ENCODE data around the gene DCAF16.
"Not testable (repeated sequence)": the region's sequence is repeated elsewhere in the genome, so short reads cannot be mapped to it uniquely, and the experiment has no call there.

Gene DCAF16

DNA sequence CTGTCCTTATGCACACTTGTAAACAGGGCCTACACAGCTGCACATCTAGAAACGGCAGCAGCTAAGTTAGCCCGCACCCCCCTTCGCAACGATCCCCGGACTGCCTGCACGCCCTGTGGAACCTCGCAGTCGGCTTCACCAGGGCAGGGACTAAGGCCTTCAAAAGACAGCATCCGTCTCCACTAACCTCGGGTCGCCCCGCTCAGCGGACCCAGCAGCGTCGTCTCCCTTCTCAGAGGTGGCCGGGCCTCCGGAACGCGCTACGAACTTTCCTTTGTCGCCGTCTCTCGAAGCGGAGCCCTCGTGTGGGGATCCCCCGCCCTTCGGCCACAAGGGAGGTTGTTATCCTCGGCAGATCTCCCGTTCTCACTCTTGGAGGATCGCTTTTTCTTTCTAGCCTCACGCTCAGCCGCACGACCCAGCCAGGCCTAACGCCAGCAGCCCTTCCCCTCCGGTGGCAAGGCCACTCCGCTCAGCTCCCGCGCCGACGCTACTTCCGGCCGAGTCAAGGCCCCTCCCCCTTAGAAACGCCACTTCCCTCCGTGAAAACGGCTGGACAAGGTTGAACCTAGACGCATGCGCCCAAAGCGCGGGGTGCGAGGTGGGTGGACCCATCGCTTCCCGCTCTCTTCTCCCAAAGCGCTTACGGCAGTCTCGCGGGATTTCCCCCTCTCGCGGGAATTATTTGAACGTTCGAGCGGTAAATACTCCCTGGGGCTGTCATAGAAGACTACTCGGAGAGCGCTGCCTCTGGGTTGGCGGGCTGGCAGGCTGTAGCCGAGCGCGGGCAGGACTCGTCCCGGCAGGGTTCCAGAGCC, at the start of gene DCAF16, which contains the start of gene NCAPG:
DCAF16 (minus strand) TSS at position 498 of the 818 bp plus-strand sequence. CDS start 6,616 bp downstream, outside the sequence.
NCAPG (plus strand) TSS at position 720 of the 818 bp plus-strand sequence. CDS start 99 bp downstream, outside the sequence.
- H3K4me1 ChIP-seq (ENCODE audit: insufficient read depth, low read length), result peaks cover 18% of the 10 kb centered on the region
- H3K27me3 ChIP-seq (ENCODE audit: insufficient read depth, low read length), result no peaks in the 10 kb centered on the region
- peak within 1 kb of the TSS; percentile 89 for H3K27ac ChIP-seq (ENCODE audit: low read length)
- no peaks in the 10 kb centered on the region for H3K9me3 ChIP-seq (ENCODE audit: insufficient read depth, low read depth, low read length)
- H3K4me3 ChIP-seq (ENCODE audit: low read length), result peak within 1 kb of the TSS; percentile 99
- peaks cover 36% of the 10 kb centered on the region for H3K36me3 ChIP-seq (ENCODE audit: insufficient read depth, low read depth, low read length)
- peak within 1 kb of the TSS; percentile 99 for H3K9ac ChIP-seq (ENCODE audit: low read depth, low read length)

DNA sequence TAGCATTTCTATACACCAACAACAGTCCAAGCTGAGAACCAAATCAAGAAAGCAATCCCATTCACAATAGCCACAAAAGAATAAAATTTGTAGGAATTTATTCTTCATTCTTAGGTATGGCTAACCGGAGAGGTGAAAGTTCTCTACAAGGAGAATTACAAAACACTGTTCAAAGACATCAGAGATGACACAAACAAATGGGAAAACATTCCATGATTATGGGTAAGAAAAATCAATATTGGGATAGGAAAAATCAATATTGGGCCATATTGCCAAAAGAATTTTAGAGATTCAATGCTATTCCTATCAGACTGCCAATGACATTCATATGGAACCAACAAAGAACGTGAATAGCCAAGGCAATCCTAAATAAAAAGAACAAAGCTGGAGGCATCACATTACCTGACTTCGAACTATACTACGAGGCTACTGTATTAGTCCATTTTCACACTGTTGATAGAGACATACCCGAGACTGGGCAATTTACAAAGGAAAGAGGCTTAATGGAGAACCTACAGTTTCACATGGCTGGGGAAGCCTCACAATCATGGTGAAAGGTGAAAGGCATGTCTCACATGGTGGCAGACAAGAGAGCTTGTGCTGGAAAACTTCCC, 49.3 kb upstream of the DCAF16 start:
- no peak overlapping the region for H3K9ac ChIP-seq (ENCODE audit: low read depth, low read length)
- H3K27me3 ChIP-seq (ENCODE audit: insufficient read depth, low read length), result no peaks in the 10 kb centered on the region
- no peak overlapping the region for H3K27ac ChIP-seq (ENCODE audit: low read length)

DNA sequence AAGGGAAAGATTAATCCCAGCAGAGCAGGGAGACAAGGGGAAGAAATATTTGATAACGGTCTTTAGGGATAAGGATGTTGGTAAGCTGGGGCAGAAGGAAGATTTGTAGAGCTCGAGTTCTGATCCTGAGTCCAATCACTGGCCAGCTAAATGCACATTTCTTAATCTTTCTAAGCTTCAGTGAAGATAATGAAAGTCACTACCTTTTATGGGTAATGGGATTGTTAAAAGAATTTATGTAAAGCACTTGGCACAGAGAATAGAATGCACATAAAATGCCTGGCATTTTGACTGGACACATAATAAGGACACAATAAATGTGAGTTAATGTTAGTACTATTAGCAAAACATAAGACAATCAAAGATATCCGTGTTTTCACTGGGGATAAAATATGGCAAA, 43.5 kb upstream of the DCAF16 start:
- H3K27me3 ChIP-seq (ENCODE audit: insufficient read depth, low read length), result no peaks in the 10 kb centered on the region
- no peaks in the 10 kb centered on the region for H3K36me3 ChIP-seq (ENCODE audit: insufficient read depth, low read depth, low read length)
- H3K4me3 ChIP-seq (ENCODE audit: low read length), result no peak overlapping the region
- H3K9ac ChIP-seq (ENCODE audit: low read depth, low read length), result no peak overlapping the region
- no peaks in the 10 kb centered on the region for H3K9me3 ChIP-seq (ENCODE audit: insufficient read depth, low read depth, low read length)
- H3K27ac ChIP-seq (ENCODE audit: low read length), result no peak overlapping the region
- no peaks in the 10 kb centered on the region for H3K4me1 ChIP-seq (ENCODE audit: insufficient read depth, low read length)

More for the DNA sequence above, 49.3 kb upstream of the DCAF16 start:
- H3K4me3 ChIP-seq (ENCODE audit: low read length), result no peak overlapping the region
- peaks cover 17% of the 10 kb centered on the region for H3K9me3 ChIP-seq (ENCODE audit: insufficient read depth, low read depth, low read length)
- H3K4me1 ChIP-seq (ENCODE audit: insufficient read depth, low read length), result no peaks in the 10 kb centered on the region
- no peaks in the 10 kb centered on the region for H3K36me3 ChIP-seq (ENCODE audit: insufficient read depth, low read depth, low read length)

DNA sequence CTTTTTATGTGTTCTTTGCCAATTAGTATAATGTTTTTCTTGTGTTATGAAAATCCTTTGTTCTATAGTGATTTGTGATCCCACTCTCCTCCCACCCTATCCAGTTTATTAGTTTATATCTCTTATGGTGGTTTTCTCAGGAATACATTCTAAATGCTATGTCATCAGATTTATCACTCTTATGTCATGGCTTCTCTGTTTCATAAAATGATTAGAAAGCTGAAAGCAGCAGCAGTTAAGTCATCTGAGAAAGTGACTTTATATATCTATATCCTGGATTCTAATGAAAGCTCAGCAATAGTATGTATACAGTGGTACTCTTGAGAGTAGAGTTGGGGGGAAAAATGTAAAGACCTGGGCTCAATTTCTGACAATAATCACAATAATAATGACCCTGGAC, 41.4 kb upstream of the DCAF16 start:
- Histone ChIP-seq H3K27me3 (ENCODE audit: insufficient read depth, low read length) (no peaks in the 10 kb centered on the region), H3K4me3 (ENCODE audit: low read length) (no peak overlapping the region), H3K9ac (ENCODE audit: low read depth, low read length) (no peak overlapping the region), H3K9me3 (ENCODE audit: insufficient read depth, low read depth, low read length) (peaks cover 12% of the 10 kb centered on the region), H3K27ac (ENCODE audit: low read length) (no peak overlapping the region), H3K4me1 (ENCODE audit: insufficient read depth, low read length) (no peaks in the 10 kb centered on the region), H3K36me3 (ENCODE audit: insufficient read depth, low read depth, low read length) (peaks cover 4% of the 10 kb centered on the region; the same call in 1 of the 2 replicates)

DNA sequence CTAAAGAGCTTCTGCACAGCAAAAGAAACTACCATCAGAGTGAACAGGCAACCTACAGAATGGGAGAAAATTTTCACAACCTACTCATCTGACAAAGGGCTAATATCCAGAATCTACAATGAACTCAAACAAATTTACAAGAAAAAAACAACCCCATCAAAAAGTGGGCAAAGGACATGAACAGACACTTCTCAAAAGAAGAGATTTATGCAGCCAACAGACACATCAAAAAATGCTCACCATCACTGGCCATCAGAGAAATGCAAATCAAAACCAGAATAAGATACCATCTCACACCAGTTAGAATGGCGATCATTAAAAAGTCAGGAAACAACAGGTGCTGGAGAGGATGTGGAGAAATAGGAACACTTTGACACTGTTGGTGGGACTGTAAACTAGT, 39.7 kb upstream of the DCAF16 start:
- not testable (repeated sequence) for H3K4me3 ChIP-seq (ENCODE audit: low read length); H3K27me3 ChIP-seq (ENCODE audit: insufficient read depth, low read length); H3K27ac ChIP-seq (ENCODE audit: low read length); H3K9ac ChIP-seq (ENCODE audit: low read depth, low read length); H3K4me1 ChIP-seq (ENCODE audit: insufficient read depth, low read length)
- H3K36me3 ChIP-seq (ENCODE audit: insufficient read depth, low read depth, low read length), result peaks cover 20% of the 10 kb centered on the region; the same call in 1 of the 2 replicates
- peaks cover 17% of the 10 kb centered on the region for H3K9me3 ChIP-seq (ENCODE audit: insufficient read depth, low read depth, low read length)

DNA sequence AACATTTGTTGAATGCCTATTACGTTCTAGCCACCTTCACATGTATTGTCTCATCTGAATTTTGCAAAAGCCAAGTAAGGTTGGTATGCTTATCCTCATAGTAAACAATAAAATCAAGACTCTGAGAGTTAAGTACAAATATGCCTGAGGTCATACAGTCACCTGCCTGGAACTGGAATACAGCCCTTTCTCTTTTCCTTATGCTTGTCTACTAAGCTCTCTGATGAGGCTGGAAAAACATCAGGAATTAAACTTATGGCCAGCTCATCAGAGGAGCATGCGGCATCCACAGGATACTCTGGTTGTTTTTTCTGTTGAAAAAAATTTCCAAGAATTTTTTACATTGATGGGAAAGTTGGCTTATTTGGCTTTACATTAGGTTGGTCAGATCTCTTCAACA, 35.7 kb upstream of the DCAF16 start:
- Histone ChIP-seq H3K27ac (ENCODE audit: low read length) (no peak overlapping the region), H3K4me1 (ENCODE audit: insufficient read depth, low read length) (no peaks in the 10 kb centered on the region), H3K27me3 (ENCODE audit: insufficient read depth, low read length) (no peaks in the 10 kb centered on the region), H3K9me3 (ENCODE audit: insufficient read depth, low read depth, low read length) (peaks cover 17% of the 10 kb centered on the region), H3K36me3 (ENCODE audit: insufficient read depth, low read depth, low read length) (peaks cover 60% of the 10 kb centered on the region), H3K4me3 (ENCODE audit: low read length) (no peak overlapping the region), H3K9ac (ENCODE audit: low read depth, low read length) (no peak overlapping the region)

DNA sequence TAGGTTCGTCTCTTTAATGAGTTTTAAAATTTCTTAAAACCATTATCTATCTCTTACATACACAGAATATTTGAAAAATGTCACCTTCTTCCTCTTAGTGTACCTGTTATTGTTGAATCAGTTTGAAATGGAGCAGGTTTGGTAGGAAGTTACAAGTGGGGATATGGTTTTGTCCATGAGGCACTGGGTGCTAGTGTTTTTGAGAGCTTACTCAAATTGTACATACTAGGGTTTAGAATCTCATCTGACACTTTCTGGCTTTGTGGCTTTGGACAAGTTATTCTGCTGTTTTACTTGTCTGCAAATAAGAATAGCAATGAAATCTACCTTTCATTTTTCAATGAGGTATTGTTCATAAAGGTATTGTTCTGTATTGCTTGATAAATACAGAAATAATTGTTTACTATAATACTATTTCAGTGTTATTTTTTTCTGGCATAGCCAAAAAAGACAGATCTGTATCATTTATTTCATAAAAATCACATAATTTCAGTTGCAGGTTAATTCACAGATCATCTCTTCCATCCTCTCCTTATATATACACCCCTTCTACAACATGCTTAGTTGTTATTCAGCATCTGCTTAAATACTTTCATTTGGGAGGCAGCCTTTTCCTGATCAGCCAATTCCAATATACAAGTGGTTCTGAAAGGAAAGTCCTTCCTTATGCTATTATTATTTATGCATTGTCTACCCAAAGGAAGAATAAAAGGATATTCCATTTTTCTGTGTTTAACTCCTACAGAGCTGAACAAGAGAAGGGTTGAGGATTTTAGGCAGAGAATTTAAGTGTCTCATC, 13.5 kb upstream of the DCAF16 start:
- Histone ChIP-seq H3K36me3 (ENCODE audit: insufficient read depth, low read depth, low read length) (peaks cover 95% of the 10 kb centered on the region), H3K27me3 (ENCODE audit: insufficient read depth, low read length) (no peaks in the 10 kb centered on the region)

DNA sequence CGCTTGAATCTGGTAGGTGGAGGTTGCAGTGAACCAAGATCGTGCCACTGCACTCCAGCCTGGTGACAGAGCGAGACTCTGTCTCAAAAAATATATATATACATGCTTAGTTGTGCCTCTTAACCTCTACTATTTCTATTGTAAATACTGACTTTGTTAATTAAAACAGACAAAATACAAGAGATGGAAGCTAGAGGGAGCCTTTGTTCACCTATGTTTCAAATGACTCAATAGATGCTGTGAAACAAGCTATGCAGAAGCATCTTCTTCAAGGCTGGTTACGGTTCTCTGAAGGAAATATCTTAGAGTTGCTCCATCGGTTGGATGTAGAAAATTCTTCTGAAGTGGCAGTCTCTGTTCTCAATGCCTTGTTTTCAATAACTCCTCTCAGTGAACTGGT, 6.5 kb upstream of the DCAF16 start:
- no peaks in the 10 kb centered on the region; the same call in 1 of the 2 replicates for H3K4me1 ChIP-seq (ENCODE audit: insufficient read depth, low read length)
- no peak overlapping the region for H3K27ac ChIP-seq (ENCODE audit: low read length)
- H3K4me3 ChIP-seq (ENCODE audit: low read length), result no peak overlapping the region
- H3K9me3 ChIP-seq (ENCODE audit: insufficient read depth, low read depth, low read length), result no peaks in the 10 kb centered on the region
- H3K27me3 ChIP-seq (ENCODE audit: insufficient read depth, low read length), result no peaks in the 10 kb centered on the region
- H3K36me3 ChIP-seq (ENCODE audit: insufficient read depth, low read depth, low read length), result peaks cover 77% of the 10 kb centered on the region
- H3K9ac ChIP-seq (ENCODE audit: low read depth, low read length), result no peak overlapping the region

More for the DNA sequence above, 13.5 kb upstream of the DCAF16 start:
- Histone ChIP-seq H3K27ac (ENCODE audit: low read length) (no peak overlapping the region), H3K9ac (ENCODE audit: low read depth, low read length) (no peak overlapping the region), H3K4me1 (ENCODE audit: insufficient read depth, low read length) (peaks cover 5% of the 10 kb centered on the region; the same call in 1 of the 2 replicates), H3K4me3 (ENCODE audit: low read length) (no peak overlapping the region), H3K9me3 (ENCODE audit: insufficient read depth, low read depth, low read length) (no peaks in the 10 kb centered on the region)

DNA sequence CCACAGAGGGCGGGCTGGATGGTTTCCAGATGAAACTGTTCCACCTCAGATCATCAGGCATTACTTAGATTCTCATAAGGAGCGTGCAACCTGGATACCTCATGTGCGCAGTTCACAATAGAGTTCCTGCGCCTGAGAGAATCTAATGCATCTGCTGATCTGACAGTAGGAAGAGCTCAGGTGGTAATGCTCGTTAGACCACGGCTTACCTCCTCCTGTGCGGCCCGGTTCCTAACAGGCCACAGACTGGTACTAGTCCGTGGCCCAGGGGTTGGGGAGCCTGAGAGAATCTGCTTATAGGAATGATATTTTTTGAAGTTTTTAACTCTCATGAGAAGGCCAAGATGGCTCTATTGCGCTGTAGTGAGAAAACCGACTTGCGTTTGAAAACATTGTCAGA, 5.6 kb upstream of the DCAF16 start:
- Histone ChIP-seq H3K36me3 (ENCODE audit: insufficient read depth, low read depth, low read length) (peaks cover 70% of the 10 kb centered on the region), H3K9me3 (ENCODE audit: insufficient read depth, low read depth, low read length) (no peaks in the 10 kb centered on the region), H3K9ac (ENCODE audit: low read depth, low read length) (no peak overlapping the region), H3K4me3 (ENCODE audit: low read length) (no peak overlapping the region), H3K4me1 (ENCODE audit: insufficient read depth, low read length) (no peaks in the 10 kb centered on the region; the same call in 1 of the 2 replicates), H3K27ac (ENCODE audit: low read length) (no peak overlapping the region), H3K27me3 (ENCODE audit: insufficient read depth, low read length) (no peaks in the 10 kb centered on the region)

DNA sequence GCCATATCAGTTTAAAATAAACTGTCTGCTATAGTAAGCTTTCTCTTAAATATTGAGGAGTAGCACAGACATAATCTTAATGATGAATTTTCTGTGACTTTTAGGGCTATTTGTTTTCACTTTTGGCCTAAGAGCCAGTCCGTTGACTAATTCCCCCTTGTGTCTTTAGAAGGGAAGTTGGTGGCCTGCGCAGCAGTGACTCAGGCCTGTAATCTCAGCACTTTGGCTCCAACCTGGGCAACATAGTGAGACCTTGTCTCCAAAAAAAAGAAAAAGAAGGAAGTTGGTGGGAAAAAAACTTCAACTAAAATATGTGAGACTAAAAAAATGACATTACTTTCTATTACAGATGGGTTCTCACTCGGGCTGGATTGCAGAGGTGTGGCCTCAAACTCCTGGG, 3.6 kb upstream of the DCAF16 start:
- Histone ChIP-seq H3K4me1 (ENCODE audit: insufficient read depth, low read length) (no peaks in the 10 kb centered on the region; the same call in 1 of the 2 replicates), H3K9me3 (ENCODE audit: insufficient read depth, low read depth, low read length) (no peaks in the 10 kb centered on the region), H3K27ac (ENCODE audit: low read length) (no peak overlapping the region), H3K9ac (ENCODE audit: low read depth, low read length) (no peak overlapping the region), H3K4me3 (ENCODE audit: low read length) (no peak overlapping the region), H3K27me3 (ENCODE audit: insufficient read depth, low read length) (no peaks in the 10 kb centered on the region), H3K36me3 (ENCODE audit: insufficient read depth, low read depth, low read length) (peaks cover 52% of the 10 kb centered on the region)

DNA sequence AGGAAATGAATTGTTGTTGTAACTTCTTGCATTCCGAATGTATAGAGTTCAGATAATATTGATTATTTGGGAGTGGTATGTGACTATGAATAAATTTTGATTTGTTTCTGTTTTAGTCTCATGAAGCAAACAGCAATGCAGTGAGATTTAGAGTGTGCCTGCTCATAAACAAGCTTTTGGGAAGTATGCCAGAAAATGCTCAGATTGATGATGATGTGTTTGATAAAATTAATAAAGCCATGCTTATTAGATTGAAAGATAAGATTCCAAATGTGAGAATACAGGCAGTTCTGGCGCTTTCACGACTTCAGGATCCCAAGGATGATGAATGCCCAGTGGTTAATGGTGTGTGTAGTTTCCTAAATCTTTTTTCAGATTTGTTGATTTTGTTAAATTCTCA, 2.2 kb upstream of the DCAF16 start:
- H3K9me3 ChIP-seq (ENCODE audit: insufficient read depth, low read depth, low read length), result no peaks in the 10 kb centered on the region
- no peak overlapping the region for H3K27ac ChIP-seq (ENCODE audit: low read length)
- H3K4me1 ChIP-seq (ENCODE audit: insufficient read depth, low read length), result peaks cover 5% of the 10 kb centered on the region; the same call in 1 of the 2 replicates
- H3K36me3 ChIP-seq (ENCODE audit: insufficient read depth, low read depth, low read length), result peaks cover 45% of the 10 kb centered on the region
- H3K4me3 ChIP-seq (ENCODE audit: low read length), result peak overlapping the region; percentile 99
- H3K9ac ChIP-seq (ENCODE audit: low read depth, low read length), result peak overlapping the region; percentile 99; the same call in 1 of the 2 replicates
- H3K27me3 ChIP-seq (ENCODE audit: insufficient read depth, low read length), result no peaks in the 10 kb centered on the region

All from iPS-20b (cell line).